Neural progenitor cell (in vitro differentiated cells): Measurements from ENCODE around the gene GCK. TPM values are rescaled to one million over a fixed set of nuclear protein-coding genes. Genes with fewer than 3 reads are reported as not detected.

Source experiments
- DNase-seq: peaks from one replicate; pipeline ENCODE4 v3.0.0-alpha.2; 2016; ENCODE audit warnings: low spot score
- H2AFZ ChIP-seq: fragments of 200-600 bp; sonication (generic); replicated peaks from 2 replicates; pipeline ENCODE4 v1.6.1; 2016; ENCODE audit warnings: antibody characterized with exemption
- H3F3A ChIP-seq: fragments of 200-600 bp; sonication (generic); 2 replicates; pipeline ENCODE4 v1.6.1; 2016; ENCODE audit warnings: antibody characterized with exemption, low read depth
- H3K27ac ChIP-seq: fragments of 200-600 bp; sonication (generic); 2 replicates; pipeline ENCODE4 v1.5.1; 2016; ENCODE audit warnings: mild to moderate bottlenecking
- H3K27me3 ChIP-seq: fragments of 200-600 bp; sonication (generic); 2 replicates; pipeline ENCODE4 v1.6.1; 2016; ENCODE audit warnings: mild to moderate bottlenecking, moderate library complexity
- H3K36me3 ChIP-seq: fragments of 200-600 bp; sonication (generic); 2 replicates; pipeline ENCODE4 v1.5.1; 2016
- H3K4me1 ChIP-seq: fragments of 200-600 bp; sonication (generic); 2 replicates; pipeline ENCODE4 v1.6.1; 2016; ENCODE audit warnings: mixed run types
- H3K4me2 ChIP-seq: fragments of 200-600 bp; sonication (generic); 2 replicates; pipeline ENCODE4 v1.6.1; 2016
- H3K4me3 ChIP-seq: fragments of 200-600 bp; sonication (generic); 2 replicates; pipeline ENCODE4 v1.5.1; 2016
- H3K79me2 ChIP-seq: fragments of 200-600 bp; sonication (generic); 2 replicates; pipeline ENCODE4 v1.6.1; 2016; ENCODE audit warnings: low read depth
- H3K9ac ChIP-seq: fragments of 200-600 bp; sonication (generic); 2 replicates; pipeline ENCODE4 v1.6.1; 2016
- H3K9me3 ChIP-seq: fragments of 200-600 bp; sonication (generic); 2 replicates; pipeline ENCODE4 v1.5.1; 2016; ENCODE audit warnings: low read depth
- H4K20me1 ChIP-seq: fragments of 200-600 bp; sonication (generic); 2 replicates; pipeline ENCODE4 v1.6.1; 2016; ENCODE audit warnings: low read depth
- H3K27ac Mint-ChIP-seq: 3 replicates; pipeline ENCODE4 v1.8.0; 2021; ENCODE audit warnings: mixed read lengths
- H3K27me3 Mint-ChIP-seq: 2 replicates; pipeline ENCODE4 v1.8.0; 2022; ENCODE audit warnings: low read depth, mild to moderate bottlenecking, inconsistent platforms, moderate library complexity, mixed read lengths; ENCODE audit not compliant: insufficient read depth
- H3K36me3 Mint-ChIP-seq: 3 replicates; pipeline ENCODE4 v1.8.0; 2021; ENCODE audit warnings: mixed read lengths
- H3K4me1 Mint-ChIP-seq: 3 replicates; pipeline ENCODE4 v1.8.0; 2021; ENCODE audit warnings: mixed read lengths
- H3K4me3 Mint-ChIP-seq: 3 replicates; pipeline ENCODE4 v1.8.0; 2021; ENCODE audit warnings: mild to moderate bottlenecking, moderate library complexity, mixed read lengths
- H3K9me3 Mint-ChIP-seq: 3 replicates; pipeline ENCODE4 v1.8.0; 2020; ENCODE audit warnings: mixed read lengths
- CTCF ChIP-seq: fragments of 200-600 bp; sonication (generic); IDR thresholded peaks from 2 replicates; pipeline ENCODE4 v1.5.1; 2017; ENCODE audit warnings: antibody characterized with exemption, mild to moderate bottlenecking
- EZH2 ChIP-seq: fragments of 200-600 bp; sonication (generic); IDR thresholded peaks from 2 replicates; pipeline ENCODE4 v1.6.1; 2017; ENCODE audit warnings: antibody characterized with exemption, mild to moderate bottlenecking, moderate library complexity
- EZH2phosphoT487 ChIP-seq: fragments of 200-600 bp; sonication (generic); IDR thresholded peaks from 2 replicates; pipeline ENCODE4 v1.6.1; 2017; ENCODE audit warnings: antibody characterized with exemption
- total RNA-seq: library from RNA; depleted of rRNA; stranded (reverse); fragments of >200 nt; gene quantifications from 2 replicates; pipeline ENCODE4 v1.2.3, GENCODE V29; 2015; ENCODE audit warnings: low replicate concordance

GCK gene
- total RNA-seq, 1 donor from 2014 or later: not detected

GRCh38 chr7:44110719-44111635 is 78.3 kb downstream of the GCK start:
- Mint-ChIP-seq H3K36me3 (peaks cover 15% of the 10 kb centered on the region), H3K4me1 (peaks cover under 1% of the 10 kb centered on the region), H3K9me3 (no peaks in the 10 kb centered on the region), H3K4me3 (no peak overlapping the region), H3K27me3 (peaks cover 7% of the 10 kb centered on the region), H3K27ac (no peak overlapping the region)
- TF ChIP-seq EZH2 (no peak), EZH2phosphoT487 (no peak), CTCF (no peak)
- H2AFZ ChIP-seq: no peak overlapping the region
- no peaks in the 10 kb centered on the region for H3F3A ChIP-seq
- no peak overlapping the region for H3K4me2 ChIP-seq
- H3K9ac ChIP-seq: no peak overlapping the region
- no peak for DNase-seq
- H3K4me3 ChIP-seq: no peak overlapping the region
- peaks cover under 1% of the 10 kb centered on the region for H3K27me3 ChIP-seq
- no peak overlapping the region for H3K27ac ChIP-seq
- H3K36me3 ChIP-seq: no peaks in the 10 kb centered on the region
- H4K20me1 ChIP-seq: no peaks in the 10 kb centered on the region
- no peaks in the 10 kb centered on the region for H3K79me2 ChIP-seq
- H3K4me1 ChIP-seq: no peaks in the 10 kb centered on the region
- no peaks in the 10 kb centered on the region for H3K9me3 ChIP-seq

DNA sequence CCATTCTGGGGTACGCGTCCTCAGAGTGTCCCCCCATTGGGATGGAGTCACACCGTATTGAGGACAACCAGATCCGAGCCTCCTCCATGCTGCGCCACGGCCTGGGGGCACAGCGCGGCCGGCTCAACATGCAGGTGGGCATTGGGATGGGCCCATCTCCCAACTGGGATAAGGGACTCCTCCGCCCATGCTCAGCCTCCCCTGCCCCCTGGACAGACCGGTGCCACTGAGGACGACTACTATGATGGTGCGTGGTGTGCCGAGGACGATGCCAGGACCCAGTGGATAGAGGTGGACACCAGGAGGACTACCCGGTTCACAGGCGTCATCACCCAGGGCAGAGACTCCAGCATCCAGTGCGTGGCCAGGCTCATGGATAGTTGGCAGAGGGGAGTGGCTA is 79.2 kb downstream of the GCK start:
- Histone ChIP-seq H3K9me3 (no peaks in the 10 kb centered on the region), H3K79me2 (no peaks in the 10 kb centered on the region), H3K9ac (no peak overlapping the region), H3K27ac (no peak overlapping the region), H3F3A (no peaks in the 10 kb centered on the region), H3K36me3 (no peaks in the 10 kb centered on the region), H3K4me1 (no peaks in the 10 kb centered on the region), H3K27me3 (peaks cover 11% of the 10 kb centered on the region), H2AFZ (no peak overlapping the region), H3K4me3 (no peak overlapping the region), H3K4me2 (no peak overlapping the region), H4K20me1 (peaks cover 4% of the 10 kb centered on the region)
- Mint-ChIP-seq H3K4me3 (no peak overlapping the region), H3K27ac (peak overlapping the region; percentile 34), H3K9me3 (no peaks in the 10 kb centered on the region), H3K27me3 (peaks cover 9% of the 10 kb centered on the region), H3K36me3 (peaks cover 12% of the 10 kb centered on the region), H3K4me1 (peaks cover 9% of the 10 kb centered on the region)
- no peak for DNase-seq
- TF ChIP-seq EZH2phosphoT487 (no peak), EZH2 (no peak), CTCF (no peak)

GRCh38 chr7:44108768-44109750 is 80.2 kb downstream of the GCK start:
- H3K4me1 ChIP-seq: no peaks in the 10 kb centered on the region

More at GRCh38 chr7:44108768-44109750, 80.2 kb downstream of the GCK start:
- peaks cover 12% of the 10 kb centered on the region for H3K36me3 Mint-ChIP-seq
- DNase-seq: no peak
- H3K4me1 Mint-ChIP-seq: peaks cover 9% of the 10 kb centered on the region
- peaks cover 9% of the 10 kb centered on the region for H3K27me3 Mint-ChIP-seq
- Histone ChIP-seq H3K4me3 (no peak overlapping the region), H4K20me1 (peaks cover 4% of the 10 kb centered on the region), H3K9ac (no peak overlapping the region), H3K79me2 (no peaks in the 10 kb centered on the region), H3F3A (peaks cover 5% of the 10 kb centered on the region), H3K9me3 (no peaks in the 10 kb centered on the region), H3K27me3 (peaks cover 20% of the 10 kb centered on the region), H3K36me3 (no peaks in the 10 kb centered on the region), H2AFZ (no peak overlapping the region), H3K4me2 (no peak overlapping the region), H3K27ac (no peak overlapping the region)
- no peak overlapping the region for H3K27ac Mint-ChIP-seq
- H3K9me3 Mint-ChIP-seq: no peaks in the 10 kb centered on the region
- TF ChIP-seq CTCF (peak; percentile 5), EZH2phosphoT487 (no peak), EZH2 (no peak)
- H3K4me3 Mint-ChIP-seq: no peak overlapping the region
